OCI-LY3 (cell line): ENCODE data around the gene CSNK1A1.
"Not testable (repeated sequence)": the region's sequence is repeated elsewhere in the genome, so short reads cannot be mapped to it uniquely, and the experiment has no call there.

ENCODE experiments used
- H2AFZ ChIP-seq: fragments of 200-600, 300-600 bp; shearing (Covaris generic); 2 replicates; pipeline ENCODE4 v1.6.0; 2014; ENCODE audit warnings: antibody characterized with exemption, low read depth, low read length
- H3K27ac ChIP-seq: fragments of 200-600, 300-600 bp; sonication (generic); 2 replicates; pipeline ENCODE4 v1.5.1; 2014; ENCODE audit warnings: mild to moderate bottlenecking, low read length, moderate library complexity, mixed read lengths
- H3K27me3 ChIP-seq: fragments of 200-600, 300-600 bp; sonication (generic); 2 replicates; pipeline ENCODE4 v1.6.1; 2014; ENCODE audit warnings: low read depth, low read length, mixed read lengths
- H3K36me3 ChIP-seq: fragments of 200-600, 300-600 bp; sonication (generic); replicated peaks from 2 replicates; pipeline ENCODE3; 2014; ENCODE audit warnings: low read depth, low read length, mixed read lengths
- H3K4me1 ChIP-seq: fragments of 300-600, 200-600 bp; sonication (generic); 2 replicates; pipeline ENCODE4 v1.6.1; 2014; ENCODE audit warnings: low read length, mixed read lengths
- H3K4me2 ChIP-seq: fragments of 200-600, 300-600 bp; sonication (generic); 2 replicates; pipeline ENCODE4 v1.6.1; 2014; ENCODE audit warnings: low read length, mixed read lengths
- H3K4me3 ChIP-seq: fragments of 300-600, 200-600 bp; sonication (generic); 2 replicates; pipeline ENCODE4 v1.5.1; 2014; ENCODE audit warnings: antibody characterized with exemption, mild to moderate bottlenecking, low read length, moderate library complexity
- H3K79me2 ChIP-seq: fragments of 300-600, 200-600 bp; shearing (Covaris generic); 2 replicates; pipeline ENCODE4 v1.6.1; 2014; ENCODE audit warnings: mild to moderate bottlenecking, low read length, mixed read lengths
- H3K9ac ChIP-seq: fragments of 300-600, 200-600 bp; shearing (Covaris generic); 2 replicates; pipeline ENCODE4 v1.6.0; 2014; ENCODE audit warnings: mild to moderate bottlenecking, low read length, moderate library complexity
- H3K9me3 ChIP-seq: fragments of 200-600, 300-600 bp; shearing (Covaris generic); 2 replicates; pipeline ENCODE4 v1.6.1; 2014; ENCODE audit warnings: low read length, mixed read lengths; ENCODE audit not compliant: insufficient read depth
- H4K20me1 ChIP-seq: fragments of 200-600, 300-600 bp; sonication (generic); 2 replicates; pipeline ENCODE4 v1.6.1; 2016; ENCODE audit warnings: low read length, mixed read lengths; ENCODE audit not compliant: insufficient read depth
- EZH2phosphoT487 ChIP-seq: fragments of 200-600 bp; shearing (Covaris generic); IDR thresholded peaks from 2 replicates; pipeline ENCODE4 v1.6.1; 2018; ENCODE audit warnings: antibody characterized with exemption, mixed run types, low read depth
- TF ChIP-seq, protein P1 (sequence below): fragments of 200-600, 300-600 bp; sonication (generic); IDR thresholded peaks from 2 replicates; pipeline ENCODE4 v1.5.1; 2014; ENCODE audit warnings: antibody characterized with exemption, low read length, low read depth

CSNK1A1 gene

DNA sequence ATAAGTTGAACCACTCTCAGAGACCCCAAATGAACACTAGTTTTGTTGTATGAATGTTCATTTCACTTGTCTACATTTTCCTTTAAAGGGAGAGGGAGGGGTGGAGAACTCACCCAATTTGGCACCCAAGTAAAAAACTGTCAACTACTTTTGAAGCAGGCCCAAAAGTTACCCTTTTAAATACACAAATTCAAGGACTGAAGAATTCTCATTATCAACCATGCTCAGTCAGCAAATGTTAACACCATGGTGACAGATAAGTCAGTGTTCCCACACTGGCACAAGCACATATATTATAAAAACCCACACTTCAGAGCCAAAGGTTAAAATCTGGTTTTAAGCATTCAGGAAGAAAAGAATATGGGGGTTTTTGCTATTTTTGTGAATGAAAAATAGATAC is 31.6 kb downstream of the CSNK1A1 start:
- H3K79me2 ChIP-seq = peaks cover 97% of the 10 kb centered on the region
- H3K27me3 ChIP-seq = no peaks in the 10 kb centered on the region
- TF ChIP-seq, protein P1, sequence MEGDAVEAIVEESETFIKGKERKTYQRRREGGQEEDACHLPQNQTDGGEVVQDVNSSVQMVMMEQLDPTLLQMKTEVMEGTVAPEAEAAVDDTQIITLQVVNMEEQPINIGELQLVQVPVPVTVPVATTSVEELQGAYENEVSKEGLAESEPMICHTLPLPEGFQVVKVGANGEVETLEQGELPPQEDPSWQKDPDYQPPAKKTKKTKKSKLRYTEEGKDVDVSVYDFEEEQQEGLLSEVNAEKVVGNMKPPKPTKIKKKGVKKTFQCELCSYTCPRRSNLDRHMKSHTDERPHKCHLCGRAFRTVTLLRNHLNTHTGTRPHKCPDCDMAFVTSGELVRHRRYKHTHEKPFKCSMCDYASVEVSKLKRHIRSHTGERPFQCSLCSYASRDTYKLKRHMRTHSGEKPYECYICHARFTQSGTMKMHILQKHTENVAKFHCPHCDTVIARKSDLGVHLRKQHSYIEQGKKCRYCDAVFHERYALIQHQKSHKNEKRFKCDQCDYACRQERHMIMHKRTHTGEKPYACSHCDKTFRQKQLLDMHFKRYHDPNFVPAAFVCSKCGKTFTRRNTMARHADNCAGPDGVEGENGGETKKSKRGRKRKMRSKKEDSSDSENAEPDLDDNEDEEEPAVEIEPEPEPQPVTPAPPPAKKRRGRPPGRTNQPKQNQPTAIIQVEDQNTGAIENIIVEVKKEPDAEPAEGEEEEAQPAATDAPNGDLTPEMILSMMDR = no peak
- H4K20me1 ChIP-seq = peaks cover 42% of the 10 kb centered on the region
- H3K9me3 ChIP-seq = no peaks in the 10 kb centered on the region
- H3K4me2 ChIP-seq = no peak overlapping the region
- no peaks in the 10 kb centered on the region for H3K4me1 ChIP-seq
- no peak overlapping the region for H3K9ac ChIP-seq
- H3K27ac ChIP-seq = no peak overlapping the region
- H3K4me3 ChIP-seq = no peak overlapping the region
- no peak overlapping the region for H2AFZ ChIP-seq
- peaks cover 19% of the 10 kb centered on the region for H3K36me3 ChIP-seq

GRCh38 chr5:149518620-149519019 is 32.6 kb downstream of the CSNK1A1 start:
- Histone ChIP-seq H3K36me3 (peaks cover 16% of the 10 kb centered on the region), H2AFZ (no peak overlapping the region), H3K4me2 (no peak overlapping the region), H4K20me1 (peaks cover 41% of the 10 kb centered on the region), H3K4me1 (no peaks in the 10 kb centered on the region), H3K4me3 (no peak overlapping the region), H3K27me3 (no peaks in the 10 kb centered on the region), H3K79me2 (peaks cover 90% of the 10 kb centered on the region), H3K9me3 (no peaks in the 10 kb centered on the region), H3K27ac (no peak overlapping the region), H3K9ac (no peak overlapping the region)
- TF ChIP-seq, protein P1 = no peak
- no peak for TF ChIP-seq EZH2phosphoT487

DNA sequence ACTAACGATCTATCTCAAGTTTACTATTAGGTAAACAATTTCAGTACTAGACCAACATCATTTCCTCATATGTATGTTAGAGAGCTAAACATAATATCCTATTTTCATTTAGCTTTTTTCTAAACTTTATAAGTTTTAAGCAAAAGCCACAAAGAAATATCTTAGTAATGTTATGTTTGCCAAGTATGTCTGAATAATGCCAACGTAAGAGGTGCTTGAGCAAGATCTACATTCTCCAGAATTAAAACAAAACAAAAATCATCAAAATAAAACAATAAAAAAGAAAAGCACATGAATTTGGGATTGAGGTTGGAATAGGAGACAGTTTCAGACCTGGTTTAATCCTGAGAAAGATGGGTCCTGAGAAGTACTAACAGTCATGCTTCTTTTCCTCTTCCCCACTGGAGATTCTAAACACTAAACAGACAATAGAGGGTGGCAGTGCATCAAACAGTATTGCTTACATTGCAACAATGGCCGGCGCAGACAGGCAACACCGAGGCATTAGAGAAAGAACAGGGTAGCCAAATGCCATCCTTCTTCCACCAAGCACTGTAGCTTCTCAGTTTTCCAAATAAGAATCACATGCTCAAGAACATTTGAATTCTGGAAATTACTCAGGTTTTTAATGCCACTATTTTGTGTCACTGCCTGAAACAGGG is 33.6 kb downstream of the CSNK1A1 start:
- TF ChIP-seq EZH2phosphoT487 = no peak
- TF ChIP-seq, protein P1 = no peak
- peaks cover 40% of the 10 kb centered on the region for H4K20me1 ChIP-seq
- H3K27ac ChIP-seq = no peak overlapping the region
- H3K79me2 ChIP-seq = peaks cover 88% of the 10 kb centered on the region
- H3K9me3 ChIP-seq = no peaks in the 10 kb centered on the region
- no peak overlapping the region for H3K4me3 ChIP-seq
- no peaks in the 10 kb centered on the region for H3K27me3 ChIP-seq
- H3K4me1 ChIP-seq = no peaks in the 10 kb centered on the region
- H3K9ac ChIP-seq = no peak overlapping the region
- H2AFZ ChIP-seq = no peak overlapping the region
- peaks cover 13% of the 10 kb centered on the region for H3K36me3 ChIP-seq
- no peak overlapping the region for H3K4me2 ChIP-seq

DNA sequence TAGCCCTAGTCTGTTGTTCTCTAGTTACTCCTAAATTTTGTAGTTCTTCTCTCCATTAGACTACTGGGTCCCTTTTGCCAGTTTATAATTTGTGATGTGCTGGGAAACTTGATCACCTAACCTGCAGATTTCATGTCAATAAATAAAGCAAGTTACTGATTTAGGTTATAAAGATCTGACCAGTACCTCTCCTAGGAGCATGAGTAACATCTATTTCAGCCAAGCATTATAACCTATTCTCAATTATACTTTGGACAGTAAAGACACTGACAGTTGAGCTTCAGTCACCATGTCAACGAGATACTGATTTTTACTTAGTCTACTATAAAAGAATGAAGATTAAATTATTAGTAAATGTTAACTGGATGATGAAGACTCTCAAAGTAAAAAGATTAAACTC is 36.7 kb downstream of the CSNK1A1 start:
- no peak overlapping the region for H3K4me2 ChIP-seq
- H3K9me3 ChIP-seq = no peaks in the 10 kb centered on the region
- TF ChIP-seq, protein P1 = no peak
- no peak for TF ChIP-seq EZH2phosphoT487
- H3K27me3 ChIP-seq = no peaks in the 10 kb centered on the region
- H3K27ac ChIP-seq = no peak overlapping the region
- peaks cover 58% of the 10 kb centered on the region for H3K79me2 ChIP-seq
- no peak overlapping the region for H2AFZ ChIP-seq
- H4K20me1 ChIP-seq = peaks cover 25% of the 10 kb centered on the region
- H3K36me3 ChIP-seq = peaks cover 7% of the 10 kb centered on the region
- H3K9ac ChIP-seq = no peak overlapping the region
- H3K4me1 ChIP-seq = no peaks in the 10 kb centered on the region
- no peak overlapping the region for H3K4me3 ChIP-seq

GRCh38 chr5:149513372-149513947 is 37.8 kb downstream of the CSNK1A1 start:
- H3K27me3 ChIP-seq, H2AFZ ChIP-seq, H3K4me2 ChIP-seq, H3K9ac ChIP-seq, H3K4me3 ChIP-seq, H3K9me3 ChIP-seq, H3K27ac ChIP-seq, H3K4me1 ChIP-seq: not testable (repeated sequence)
- Histone ChIP-seq H3K36me3 (peaks cover 10% of the 10 kb centered on the region), H4K20me1 (peaks cover 15% of the 10 kb centered on the region), H3K79me2 (peaks cover 47% of the 10 kb centered on the region)
